ENCODE results near the gene ARHGAP8.
A peak's percentile ranks its signal among the peaks of the same experiment; 100 is the strongest.

The ARHGAP8 gene

GRCh38 chr22:44727148-44727547, 25.2 kb upstream of the ARHGAP8 start:
- peaks cover 9% of the 10 kb centered on the region for H3K36me3 Mint-ChIP-seq (ENCODE audit: low read depth)
- no peak overlapping the region for H3K4me3 Mint-ChIP-seq
- no peak overlapping the region for H3K27ac Mint-ChIP-seq

GRCh38 chr22:44727709-44728108, 24.7 kb upstream of the ARHGAP8 start:
- Mint-ChIP-seq H3K9me3 (no peaks in the 10 kb centered on the region), H3K4me1 (peaks cover 19% of the 10 kb centered on the region), H3K27ac (no peak overlapping the region), H3K27me3 (ENCODE audit: low read depth) (no peaks in the 10 kb centered on the region), H3K36me3 (ENCODE audit: low read depth) (peaks cover 11% of the 10 kb centered on the region), H3K4me3 (no peak overlapping the region)
- no peak for TF ChIP-seq CTCF (IDR thresholded peaks at IDR 0.05; ENCODE audit: unreplicated experiment in 3 of 3)

More at GRCh38 chr22:44727148-44727547, 25.2 kb upstream of the ARHGAP8 start:
- Mint-ChIP-seq H3K27me3 (ENCODE audit: low read depth) (no peaks in the 10 kb centered on the region), H3K9me3 (no peaks in the 10 kb centered on the region), H3K4me1 (peaks cover 19% of the 10 kb centered on the region)
- TF ChIP-seq CTCF (IDR thresholded peaks at IDR 0.05; ENCODE audit: unreplicated experiment in 3 of 3), result no peak

GRCh38 chr22:44728761-44729324, 23.5 kb upstream of the ARHGAP8 start:
- Mint-ChIP-seq H3K27me3 (ENCODE audit: low read depth) (no peaks in the 10 kb centered on the region), H3K27ac (peak overlapping the region in 2 of 3 experiments; percentile 40 to 66), H3K4me3 (no peak overlapping the region), H3K4me1 (peaks cover 19% of the 10 kb centered on the region), H3K36me3 (ENCODE audit: low read depth) (peaks cover 13% of the 10 kb centered on the region), H3K9me3 (no peaks in the 10 kb centered on the region)
- TF ChIP-seq CTCF (IDR thresholded peaks at IDR 0.05; ENCODE audit: unreplicated experiment in 3 of 3), result no peak

GRCh38 chr22:44729391-44730021, 22.9 kb upstream of the ARHGAP8 start:
- H3K36me3 Mint-ChIP-seq (ENCODE audit: low read depth), result peaks cover 10% of the 10 kb centered on the region
- peaks cover 19% of the 10 kb centered on the region for H3K4me1 Mint-ChIP-seq
- peak overlapping the region; percentile 40 to 66 (median 66) for H3K27ac Mint-ChIP-seq
- H3K27me3 Mint-ChIP-seq (ENCODE audit: low read depth), result no peaks in the 10 kb centered on the region
- H3K4me3 Mint-ChIP-seq, result no peak overlapping the region
- no peaks in the 10 kb centered on the region for H3K9me3 Mint-ChIP-seq
- TF ChIP-seq CTCF (IDR thresholded peaks at IDR 0.05; ENCODE audit: unreplicated experiment in 3 of 3), result peak; percentile 29 to 38 (median 35)

GRCh38 chr22:44730022-44730393, 22.4 kb upstream of the ARHGAP8 start:
- H3K27ac Mint-ChIP-seq, result peak overlapping the region in 2 of 3 experiments; percentile 22 to 63
- peak in 1 of 3 experiments; percentile 12 for TF ChIP-seq CTCF (IDR thresholded peaks at IDR 0.05; ENCODE audit: unreplicated experiment in 3 of 3)
- no peaks in the 10 kb centered on the region for H3K27me3 Mint-ChIP-seq (ENCODE audit: low read depth)

More at GRCh38 chr22:44730022-44730393, 22.4 kb upstream of the ARHGAP8 start:
- peaks cover 19% of the 10 kb centered on the region for H3K4me1 Mint-ChIP-seq
- no peak overlapping the region for H3K4me3 Mint-ChIP-seq
- H3K9me3 Mint-ChIP-seq, result no peaks in the 10 kb centered on the region
- peaks cover 9% of the 10 kb centered on the region for H3K36me3 Mint-ChIP-seq (ENCODE audit: low read depth)

Data from nephron (organoid).